IMR-90 (cell line): ENCODE results near the gene AK1. TPM values are rescaled to one million over a fixed set of nuclear protein-coding genes. Genes with fewer than 3 reads are reported as not detected.

Experiments
- ATAC-seq: fragments of 200-7000 bp; cut with Tn5 transposase; 2 replicates; pipeline ENCODE4 v1.9.1; 2020; ENCODE audit warnings: low read depth, mild to moderate bottlenecking, moderate library complexity
- BruUV-seq: library from RNA; stranded (reverse); fragments of 400-500 nt; replicated peaks from 2 replicates; lab custom pipeline; 2021; lab: Mats Ljungman, UMichigan
- CTCF ChIA-PET: fragments of 300-600 bp; formaldehyde crosslinking; extraction: SDS; loops from one replicate; lab custom pipeline; 2021; ENCODE audit warnings: antibody characterized with exemption; lab: Yijun Ruan, JAX
- POLR2A ChIA-PET: fragments of 300-600 bp; sonication (Branson Sonifier 250); formaldehyde crosslinking; loops from one replicate; lab custom pipeline; 2022; ENCODE audit warnings: antibody characterized with exemption; ENCODE audit not compliant: unreplicated experiment; lab: Charles Lee
- DNase-seq: peaks from one replicate; pipeline ENCODE4 v3.0.0; 2013
- H2AFZ ChIP-seq: replicated peaks from 2 replicates; pipeline ENCODE3; 2013; ENCODE audit warnings: low read length, mild to moderate bottlenecking; ENCODE audit not compliant: poor library complexity
- H2AK5ac ChIP-seq: 2 replicates; pipeline ENCODE4 v1.6.1; 2013; ENCODE audit warnings: low read depth, low read length, inconsistent platforms
- H2AK9ac ChIP-seq: replicated peaks from 2 replicates; pipeline ENCODE3; 2013; ENCODE audit warnings: mild to moderate bottlenecking, low read depth, low read length, moderate library complexity; ENCODE audit not compliant: poor library complexity
- H2BK120ac ChIP-seq: 2 replicates; pipeline ENCODE4 v1.6.1; 2013; ENCODE audit warnings: low read depth, low read length, inconsistent platforms
- H2BK15ac ChIP-seq: 3 replicates; pipeline ENCODE4 v1.6.1; 2013; ENCODE audit warnings: low read depth, low read length, inconsistent platforms
- H2BK20ac ChIP-seq: 2 replicates; pipeline ENCODE4 v1.6.1; 2013; ENCODE audit warnings: low read depth, mild to moderate bottlenecking, inconsistent platforms, low read length, moderate library complexity
- H2BK5ac ChIP-seq: 2 replicates; pipeline ENCODE4 v1.6.1; 2013; ENCODE audit warnings: mild to moderate bottlenecking, low read depth, low read length, inconsistent platforms; ENCODE audit not compliant: poor library complexity, severe bottlenecking
- H3K14ac ChIP-seq: replicated peaks from 2 replicates; pipeline ENCODE4 v1.6.1; 2013; ENCODE audit warnings: low read depth, low read length, inconsistent platforms
- H3K18ac ChIP-seq: 2 replicates; pipeline ENCODE4 v1.6.1; 2013; ENCODE audit warnings: low read depth, low read length, control low read depth
- H3K23ac ChIP-seq: 2 replicates; pipeline ENCODE4 v1.6.1; 2013; ENCODE audit warnings: low read depth, low read length, inconsistent platforms
- H3K27ac ChIP-seq: 2 replicates; pipeline ENCODE4 v1.5.1; 2013; ENCODE audit warnings: mild to moderate bottlenecking, control low read depth, low read length; ENCODE audit not compliant: insufficient read depth
- H3K27me3 ChIP-seq: 2 replicates; pipeline ENCODE4 v1.6.1; 2013; ENCODE audit warnings: low read length; ENCODE audit not compliant: control insufficient read depth, insufficient read depth
- H3K36me3 ChIP-seq: 2 replicates; pipeline ENCODE4 v1.6.1; 2013; ENCODE audit warnings: low read length, mixed read lengths; ENCODE audit not compliant: control insufficient read depth, insufficient read depth
- H3K4ac ChIP-seq: 2 replicates; pipeline ENCODE4 v1.6.1; 2013; ENCODE audit warnings: low read depth, low read length, inconsistent platforms
- H3K4me1 ChIP-seq: 2 replicates; pipeline ENCODE4 v1.6.1; 2013; ENCODE audit warnings: low read length, mixed read lengths; ENCODE audit not compliant: control insufficient read depth, insufficient read depth
- H3K4me2 ChIP-seq: 2 replicates; pipeline ENCODE4 v1.6.1; 2013; ENCODE audit warnings: low read depth, mild to moderate bottlenecking, control low read depth, low read length, moderate library complexity
- H3K4me3 ChIP-seq: 2 replicates; pipeline ENCODE4 v1.5.1; 2013; ENCODE audit warnings: low read depth, mild to moderate bottlenecking, control low read depth, low read length, moderate library complexity; ENCODE audit not compliant: insufficient read depth
- H3K56ac ChIP-seq: 2 replicates; pipeline ENCODE4 v1.6.1; 2013; ENCODE audit warnings: low read length, inconsistent platforms; ENCODE audit not compliant: insufficient read depth; ENCODE audit errors: extremely low read depth
- H3K79me1 ChIP-seq, 2 experiments: 2 replicates each; pipeline ENCODE4 v1.6.1; 2013; ENCODE audit warnings: low read length in 2 of 2, inconsistent platforms in 1 of 2, low read depth in 1 of 2
- H3K9ac ChIP-seq: 2 replicates; pipeline ENCODE4 v1.6.1; 2013; ENCODE audit warnings: low read depth, low read length, control low read depth
- H3K9me1 ChIP-seq: 2 replicates; pipeline ENCODE4 v1.6.1; 2013; ENCODE audit warnings: low read length, inconsistent platforms; ENCODE audit not compliant: insufficient read depth
- H3K9me3 ChIP-seq: 2 replicates; pipeline ENCODE4 v1.6.1; 2013; ENCODE audit warnings: low read length; ENCODE audit not compliant: control insufficient read depth, insufficient read depth
- H4K20me1 ChIP-seq: 2 replicates; pipeline ENCODE4 v1.6.1; 2013; ENCODE audit warnings: low read length, inconsistent platforms; ENCODE audit not compliant: insufficient read depth
- H4K5ac ChIP-seq: 2 replicates; pipeline ENCODE4 v1.6.1; 2013; ENCODE audit warnings: mild to moderate bottlenecking, low read depth, low read length, control low read depth
- H4K8ac ChIP-seq, 2 experiments: 2 replicates each; pipeline ENCODE4 v1.6.1; 2013; ENCODE audit warnings: low read depth in 2 of 2, low read length in 2 of 2, control low read depth in 1 of 2, inconsistent platforms in 1 of 2
- H4K91ac ChIP-seq: 2 replicates; pipeline ENCODE4 v1.6.1; 2013; ENCODE audit warnings: low read depth, low read length, inconsistent platforms; ENCODE audit not compliant: insufficient read depth
- BHLHE40 ChIP-seq: fragments of 150-350 bp; IDR thresholded peaks from 2 replicates; pipeline ENCODE4 v1.6.1; 2016; ENCODE audit warnings: mild to moderate bottlenecking, low read depth, low read length
- FOS ChIP-seq: fragments of 150-350 bp; IDR thresholded peaks from 2 replicates; pipeline ENCODE4 v1.6.1; 2016; ENCODE audit warnings: low read depth, low read length
- MAZ ChIP-seq: IDR thresholded peaks from 2 replicates; pipeline ENCODE4 v1.6.1; 2012; ENCODE audit warnings: low read depth, mild to moderate bottlenecking, low read length, improper control_type of control experiment, moderate library complexity, borderline replicate concordance
- POLR2A ChIP-seq: IDR thresholded peaks from 2 replicates; pipeline ENCODE4 v1.6.1; 2012; ENCODE audit warnings: mild to moderate bottlenecking, low read depth, low read length
- RAD21 ChIP-seq: IDR thresholded peaks from 2 replicates; pipeline ENCODE4 v1.6.1; 2012; ENCODE audit warnings: low read length, improper control_type of control experiment
- SMC3 ChIP-seq: fragments of 150-350 bp; IDR thresholded peaks from 2 replicates; pipeline ENCODE4 v1.6.1; 2016; ENCODE audit warnings: low read depth, mild to moderate bottlenecking, antibody characterized with exemption, low read length, moderate library complexity
- WGBS, 2 experiments: methylation state at CpG; one replicate each; pipeline versions ENCODE4 v1.1.5 to v1.1.7; 2013; ENCODE audit warnings: missing lambda C conversion rate in 2 of 2; ENCODE audit not compliant: insufficient read length in 1 of 2; ENCODE audit errors: extremely low coverage in 2 of 2; 5-methylcytosine and 5-hydroxymethylcytosine counted together
- dilution Hi-C: fragments of 300-500 bp; cut with HindIII; formaldehyde crosslinking; loops from one replicate; pipeline ENCODE4 v1.14.3; 2018; ENCODE audit warnings: low sequenced_read_pairs; ENCODE audit not compliant: unreplicated experiment
- in situ Hi-C: fragments of 300-500 bp; cut with MboI; formaldehyde crosslinking; loops from 3 replicates; pipeline ENCODE4 v1.14.3; 2019; ENCODE audit warnings: low sequenced_read_pairs, inconsistent platforms, mixed read lengths
- intact Hi-C: fragments of 100-400 bp; cut with micrococcal nuclease; formaldehyde crosslinking; loops from 2 replicates; pipeline ENCODE4 v1.10.0; 2022
- polyA plus RNA-seq, 3 experiments: library from polyadenylated mRNA; depleted of rRNA; stranded (reverse); fragments of >200 nt; gene quantifications; 2 replicates each; pipeline ENCODE4 v1.2.3, GENCODE V29; 2012; ENCODE audit warnings: low replicate concordance in 1 of 3
- total RNA-seq: library from RNA; depleted of rRNA; stranded (reverse); fragments of >200 nt; gene quantifications from 2 replicates; pipeline ENCODE4 v1.2.3, GENCODE V29; 2012
- TF ChIP-seq, protein P1 (sequence below): fragments of 150-350 bp; IDR thresholded peaks from 2 replicates; pipeline ENCODE4 v1.6.1; 2017; ENCODE audit warnings: mild to moderate bottlenecking, antibody characterized with exemption, low read length, low read depth
- TF ChIP-seq, protein P2 (sequence below): conservative IDR thresholded peaks from 2 replicates; pipeline ENCODE4 v1.5.1; 2012; ENCODE audit warnings: mild to moderate bottlenecking, low read depth, low read length, improper control_type of control experiment

AK1 gene
- total and polyA plus RNA-seq, 2 of the 4 experiments (the other 2 are of a cell fraction) = 44.8 to 119 TPM

DNA sequence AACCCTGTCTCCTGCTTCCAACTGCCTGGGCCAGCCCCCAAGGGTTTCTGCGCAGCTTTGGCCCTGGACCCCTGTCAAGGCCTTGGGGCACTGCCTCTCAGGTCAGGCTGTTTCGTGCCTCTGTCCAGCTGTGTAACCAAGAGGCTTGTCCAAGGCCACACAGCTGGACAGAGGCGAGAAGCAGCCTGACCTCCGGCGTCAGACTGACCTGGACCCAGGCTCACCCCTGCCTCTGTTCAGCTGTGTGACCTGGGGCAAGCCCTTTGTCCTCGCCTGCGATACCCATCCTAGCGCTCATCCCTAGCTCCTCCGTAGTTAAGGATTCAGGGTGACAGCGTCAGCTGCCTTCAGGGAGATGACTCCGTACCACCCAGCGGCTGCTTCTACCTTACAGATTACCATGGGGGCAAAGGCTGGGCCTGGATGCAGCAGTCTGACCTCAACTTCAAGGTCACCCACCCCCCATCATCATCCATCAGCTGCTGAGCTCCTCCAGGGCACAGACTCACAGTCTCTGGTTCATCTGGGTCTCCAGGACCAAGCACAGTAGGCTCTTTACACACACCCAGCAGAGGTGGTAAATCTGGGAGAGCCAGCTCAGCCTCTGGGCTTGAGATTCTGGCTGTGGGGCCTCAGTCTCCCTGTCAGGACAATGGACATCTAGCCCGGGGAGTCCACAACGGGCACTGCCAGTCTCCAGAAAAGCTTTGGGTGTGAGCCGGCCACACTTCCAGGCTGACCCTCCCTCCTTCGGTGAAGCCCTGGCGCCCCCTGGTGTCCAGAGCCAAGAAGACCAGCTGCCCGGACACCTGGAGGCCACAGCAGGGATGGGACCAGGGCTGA is 7.9 kb downstream of the AK1 start:
- Histone ChIP-seq H3K56ac (no peak overlapping the region), H4K5ac (no peak overlapping the region), H3K9me1 (peaks cover 3% of the 10 kb centered on the region; the same call in 1 of the 2 replicates), H2AFZ (peak overlapping the region; percentile 36), H3K9ac (no peak overlapping the region), H3K9me3 (no peaks in the 10 kb centered on the region), H3K4me2 (no peak overlapping the region), H2AK5ac (peak overlapping the region; percentile 29), H3K36me3 (peaks cover 33% of the 10 kb centered on the region), H4K8ac (no peak overlapping the region), H3K4ac (no peak overlapping the region), H3K27ac (no peak overlapping the region), H2BK5ac (no peak overlapping the region), H3K18ac (no peak overlapping the region), H2BK120ac (no peak overlapping the region), H2AK9ac (peak overlapping the region; percentile 31), H3K79me1 (peaks cover 2% of the 10 kb centered on the region in 2 experiments; a peak in 1 of 4 replicates), H3K4me1 (no peaks in the 10 kb centered on the region), H2BK15ac (no peak overlapping the region), H4K91ac (0 out of 2 replicates have a peak overlapping the region, but pooled peaks have one; percentile 15), H3K27me3 (no peaks in the 10 kb centered on the region), H4K20me1 (0 out of 2 replicates have a peak, but pooled peaks cover 4% of the 10 kb centered on the region), H3K14ac (no peak overlapping the region), H3K23ac (no peak overlapping the region), H3K4me3 (no peak overlapping the region), H2BK20ac (no peak overlapping the region)
- no peak for TF ChIP-seq FOS
- TF ChIP-seq SMC3 = peak; percentile 97
- 0 out of 2 replicates have a peak, but pooled peaks have one; percentile 3 for TF ChIP-seq BHLHE40
- TF ChIP-seq, protein P1, sequence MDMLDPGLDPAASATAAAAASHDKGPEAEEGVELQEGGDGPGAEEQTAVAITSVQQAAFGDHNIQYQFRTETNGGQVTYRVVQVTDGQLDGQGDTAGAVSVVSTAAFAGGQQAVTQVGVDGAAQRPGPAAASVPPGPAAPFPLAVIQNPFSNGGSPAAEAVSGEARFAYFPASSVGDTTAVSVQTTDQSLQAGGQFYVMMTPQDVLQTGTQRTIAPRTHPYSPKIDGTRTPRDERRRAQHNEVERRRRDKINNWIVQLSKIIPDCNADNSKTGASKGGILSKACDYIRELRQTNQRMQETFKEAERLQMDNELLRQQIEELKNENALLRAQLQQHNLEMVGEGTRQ = no peak
- 0 out of 2 replicates have a peak, but pooled peaks have one; percentile 50 for TF ChIP-seq POLR2A
- peak; percentile 58; the same call in 1 of the 2 replicates for TF ChIP-seq MAZ
- TF ChIP-seq, protein P2, sequence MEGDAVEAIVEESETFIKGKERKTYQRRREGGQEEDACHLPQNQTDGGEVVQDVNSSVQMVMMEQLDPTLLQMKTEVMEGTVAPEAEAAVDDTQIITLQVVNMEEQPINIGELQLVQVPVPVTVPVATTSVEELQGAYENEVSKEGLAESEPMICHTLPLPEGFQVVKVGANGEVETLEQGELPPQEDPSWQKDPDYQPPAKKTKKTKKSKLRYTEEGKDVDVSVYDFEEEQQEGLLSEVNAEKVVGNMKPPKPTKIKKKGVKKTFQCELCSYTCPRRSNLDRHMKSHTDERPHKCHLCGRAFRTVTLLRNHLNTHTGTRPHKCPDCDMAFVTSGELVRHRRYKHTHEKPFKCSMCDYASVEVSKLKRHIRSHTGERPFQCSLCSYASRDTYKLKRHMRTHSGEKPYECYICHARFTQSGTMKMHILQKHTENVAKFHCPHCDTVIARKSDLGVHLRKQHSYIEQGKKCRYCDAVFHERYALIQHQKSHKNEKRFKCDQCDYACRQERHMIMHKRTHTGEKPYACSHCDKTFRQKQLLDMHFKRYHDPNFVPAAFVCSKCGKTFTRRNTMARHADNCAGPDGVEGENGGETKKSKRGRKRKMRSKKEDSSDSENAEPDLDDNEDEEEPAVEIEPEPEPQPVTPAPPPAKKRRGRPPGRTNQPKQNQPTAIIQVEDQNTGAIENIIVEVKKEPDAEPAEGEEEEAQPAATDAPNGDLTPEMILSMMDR = peak; percentile 97
- TF ChIP-seq RAD21 = peak; percentile 97
- dilution Hi-C loops = no loop called here
- ChIA-PET CTCF (interaction anchor here (0.6 to 1.6 kb wide), 8 partner anchors 13 to 145 kb away, joined by 3 to 8 read pairs (median 5); partner anchors contain the start of gene TOR2A), POLR2A (no interaction called here)
- intact Hi-C loops = loop anchor here (1.0 to 2.0 kb wide), 2 partner anchors 83 to 135 kb away; partner anchors contain the start of genes CDK9 and TOR2A
- DNase-seq = peak; percentile 67
- 69% methylated on average over 7 of the region's 18 CpGs; no CpG with 5 or more reads in 1 of the 2 experiments for WGBS, 2 experiments
- in situ Hi-C loops = no loop called here
- no TSS peak for BruUV-seq
- peak; percentile 96 for ATAC-seq
